GM12891 (cell line): Measurements from ENCODE around the gene ITGB6.

ENCODE experiments used
- PAX5 ChIP-seq: IDR thresholded peaks from 2 replicates; pipeline ENCODE4 v1.6.1; 2011; ENCODE audit warnings: low read length, moderate library complexity, mild to moderate bottlenecking; ENCODE audit not compliant: insufficient read depth, severe bottlenecking
- POLR2A ChIP-seq: IDR thresholded peaks from 2 replicates; pipeline ENCODE4 v1.6.1; 2011; ENCODE audit warnings: low read depth, low read length, control low read depth
- POLR2AphosphoS5 ChIP-seq: IDR thresholded peaks from 2 replicates; pipeline ENCODE4 v1.6.1; 2011; ENCODE audit warnings: low read depth, low read length, control low read depth
- SPI1 ChIP-seq: IDR thresholded peaks from 2 replicates; pipeline ENCODE4 v1.6.1; 2011; ENCODE audit warnings: low read depth, low read length, control low read depth

- no peak for TF ChIP-seq POLR2A
- TF ChIP-seq SPI1: no peak
- no peak for TF ChIP-seq POLR2AphosphoS5
- TF ChIP-seq PAX5: no peak
These were observed 9.4 kb upstream of the ITGB6 start for GRCh38 chr2:160209516-160209856.
